Neural progenitor cell (in vitro differentiated cells): ENCODE data around the gene PSMB9. TPM values are rescaled to one million over a fixed set of nuclear protein-coding genes. Genes with fewer than 3 reads are reported as not detected.

Experiments used
- DNase-seq: peaks from one replicate; pipeline ENCODE4 v3.0.0-alpha.2; 2016; ENCODE audit warnings: low spot score
- H2AFZ ChIP-seq: fragments of 200-600 bp; sonication (generic); replicated peaks from 2 replicates; pipeline ENCODE4 v1.6.1; 2016; ENCODE audit warnings: antibody characterized with exemption
- H3F3A ChIP-seq: fragments of 200-600 bp; sonication (generic); 2 replicates; pipeline ENCODE4 v1.6.1; 2016; ENCODE audit warnings: antibody characterized with exemption, low read depth
- H3K27ac ChIP-seq: fragments of 200-600 bp; sonication (generic); 2 replicates; pipeline ENCODE4 v1.5.1; 2016; ENCODE audit warnings: mild to moderate bottlenecking
- H3K27me3 ChIP-seq: fragments of 200-600 bp; sonication (generic); 2 replicates; pipeline ENCODE4 v1.6.1; 2016; ENCODE audit warnings: mild to moderate bottlenecking, moderate library complexity
- H3K36me3 ChIP-seq: fragments of 200-600 bp; sonication (generic); 2 replicates; pipeline ENCODE4 v1.5.1; 2016
- H3K4me1 ChIP-seq: fragments of 200-600 bp; sonication (generic); 2 replicates; pipeline ENCODE4 v1.6.1; 2016; ENCODE audit warnings: mixed run types
- H3K4me2 ChIP-seq: fragments of 200-600 bp; sonication (generic); 2 replicates; pipeline ENCODE4 v1.6.1; 2016
- H3K4me3 ChIP-seq: fragments of 200-600 bp; sonication (generic); 2 replicates; pipeline ENCODE4 v1.5.1; 2016
- H3K79me2 ChIP-seq: fragments of 200-600 bp; sonication (generic); 2 replicates; pipeline ENCODE4 v1.6.1; 2016; ENCODE audit warnings: low read depth
- H3K9ac ChIP-seq: fragments of 200-600 bp; sonication (generic); 2 replicates; pipeline ENCODE4 v1.6.1; 2016
- H3K9me3 ChIP-seq: fragments of 200-600 bp; sonication (generic); 2 replicates; pipeline ENCODE4 v1.5.1; 2016; ENCODE audit warnings: low read depth
- H4K20me1 ChIP-seq: fragments of 200-600 bp; sonication (generic); 2 replicates; pipeline ENCODE4 v1.6.1; 2016; ENCODE audit warnings: low read depth
- H3K27ac Mint-ChIP-seq: 3 replicates; pipeline ENCODE4 v1.8.0; 2021; ENCODE audit warnings: mixed read lengths
- H3K27me3 Mint-ChIP-seq: 2 replicates; pipeline ENCODE4 v1.8.0; 2022; ENCODE audit warnings: low read depth, mild to moderate bottlenecking, inconsistent platforms, moderate library complexity, mixed read lengths; ENCODE audit not compliant: insufficient read depth
- H3K36me3 Mint-ChIP-seq: 3 replicates; pipeline ENCODE4 v1.8.0; 2021; ENCODE audit warnings: mixed read lengths
- H3K4me1 Mint-ChIP-seq: 3 replicates; pipeline ENCODE4 v1.8.0; 2021; ENCODE audit warnings: mixed read lengths
- H3K4me3 Mint-ChIP-seq: 3 replicates; pipeline ENCODE4 v1.8.0; 2021; ENCODE audit warnings: mild to moderate bottlenecking, moderate library complexity, mixed read lengths
- H3K9me3 Mint-ChIP-seq: 3 replicates; pipeline ENCODE4 v1.8.0; 2020; ENCODE audit warnings: mixed read lengths
- CTCF ChIP-seq: fragments of 200-600 bp; sonication (generic); IDR thresholded peaks from 2 replicates; pipeline ENCODE4 v1.5.1; 2017; ENCODE audit warnings: antibody characterized with exemption, mild to moderate bottlenecking
- EZH2 ChIP-seq: fragments of 200-600 bp; sonication (generic); IDR thresholded peaks from 2 replicates; pipeline ENCODE4 v1.6.1; 2017; ENCODE audit warnings: antibody characterized with exemption, mild to moderate bottlenecking, moderate library complexity
- EZH2phosphoT487 ChIP-seq: fragments of 200-600 bp; sonication (generic); IDR thresholded peaks from 2 replicates; pipeline ENCODE4 v1.6.1; 2017; ENCODE audit warnings: antibody characterized with exemption
- total RNA-seq: library from RNA; depleted of rRNA; stranded (reverse); fragments of >200 nt; gene quantifications from 2 replicates; pipeline ENCODE4 v1.2.3, GENCODE V29; 2015; ENCODE audit warnings: low replicate concordance

The PSMB9 gene
- total RNA-seq, 1 donor from 2014 or later: not detected

DNA sequence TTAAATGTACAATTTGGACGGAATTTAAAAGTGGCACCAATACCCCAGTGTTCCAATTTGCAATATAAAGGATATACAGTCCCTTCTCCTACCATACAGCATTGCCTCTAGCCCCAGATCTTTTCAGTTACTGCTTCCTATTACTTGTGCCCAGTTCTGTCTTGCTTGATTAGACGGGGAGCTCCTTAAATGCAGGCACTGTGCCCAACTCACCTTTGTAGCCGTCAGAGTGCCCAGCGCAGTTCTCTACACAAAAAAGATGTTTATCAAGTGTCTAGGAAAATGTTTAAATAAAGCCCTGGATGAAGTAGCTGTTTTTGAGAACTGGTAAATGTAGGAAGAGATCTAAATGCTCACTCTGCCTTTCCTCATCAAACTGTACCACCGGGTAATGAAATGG, 23.1 kb upstream of the PSMB9 start:
- H3K36me3 Mint-ChIP-seq: no peaks in the 10 kb centered on the region
- H3K9ac ChIP-seq: no peak overlapping the region
- H3K4me1 Mint-ChIP-seq: no peaks in the 10 kb centered on the region

DNA sequence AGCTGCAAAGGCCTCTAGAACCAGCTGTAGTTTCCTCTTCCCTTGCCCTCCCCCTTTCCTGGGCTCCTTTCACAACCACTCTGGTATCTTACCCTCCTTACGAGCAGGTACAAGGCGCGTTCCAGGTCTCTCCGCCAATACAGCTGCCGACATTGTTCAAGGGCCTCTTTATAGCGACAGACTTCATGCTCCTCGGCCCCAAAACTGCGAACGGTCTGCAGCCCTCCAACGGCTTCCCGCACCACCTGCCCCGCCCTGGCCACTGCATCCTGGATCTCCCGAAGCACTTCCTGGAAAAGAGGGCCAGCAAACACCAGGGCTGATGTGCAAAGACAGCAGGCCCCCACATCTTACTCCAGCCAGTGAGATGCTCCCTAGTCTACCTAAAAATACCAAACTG, 21.5 kb upstream of the PSMB9 start:
- Histone ChIP-seq H3K4me3 (no peak overlapping the region), H3K27me3 (no peaks in the 10 kb centered on the region), H2AFZ (no peak overlapping the region), H3K79me2 (no peaks in the 10 kb centered on the region), H3F3A (no peaks in the 10 kb centered on the region), H3K36me3 (no peaks in the 10 kb centered on the region), H4K20me1 (no peaks in the 10 kb centered on the region), H3K4me2 (no peak overlapping the region), H3K27ac (no peak overlapping the region), H3K9me3 (no peaks in the 10 kb centered on the region), H3K9ac (no peak overlapping the region), H3K4me1 (no peaks in the 10 kb centered on the region)
- DNase-seq: no peak
- Mint-ChIP-seq H3K27me3 (peaks cover 2% of the 10 kb centered on the region), H3K9me3 (no peaks in the 10 kb centered on the region), H3K4me1 (peaks cover 5% of the 10 kb centered on the region), H3K36me3 (no peaks in the 10 kb centered on the region), H3K4me3 (no peak overlapping the region), H3K27ac (no peak overlapping the region)
- no peak for TF ChIP-seq CTCF
- no peak for TF ChIP-seq EZH2phosphoT487
- TF ChIP-seq EZH2: no peak

More for the DNA sequence above, 23.1 kb upstream of the PSMB9 start:
- H3K4me3 ChIP-seq: no peak overlapping the region
- H3K79me2 ChIP-seq: no peaks in the 10 kb centered on the region
- no peak overlapping the region for H3K27ac ChIP-seq
- H3K27me3 ChIP-seq: no peaks in the 10 kb centered on the region
- no peaks in the 10 kb centered on the region for H3K4me1 ChIP-seq
- no peaks in the 10 kb centered on the region for H3F3A ChIP-seq
- Mint-ChIP-seq H3K27me3 (peaks cover 2% of the 10 kb centered on the region), H3K9me3 (no peaks in the 10 kb centered on the region), H3K4me3 (no peak overlapping the region), H3K27ac (no peak overlapping the region)
- no peaks in the 10 kb centered on the region for H3K9me3 ChIP-seq
- no peak overlapping the region for H3K4me2 ChIP-seq
- H3K36me3 ChIP-seq: no peaks in the 10 kb centered on the region
- H4K20me1 ChIP-seq: no peaks in the 10 kb centered on the region
- H2AFZ ChIP-seq: no peak overlapping the region
- TF ChIP-seq EZH2phosphoT487: no peak
- TF ChIP-seq CTCF: no peak
- no peak for TF ChIP-seq EZH2
- no peak for DNase-seq

DNA sequence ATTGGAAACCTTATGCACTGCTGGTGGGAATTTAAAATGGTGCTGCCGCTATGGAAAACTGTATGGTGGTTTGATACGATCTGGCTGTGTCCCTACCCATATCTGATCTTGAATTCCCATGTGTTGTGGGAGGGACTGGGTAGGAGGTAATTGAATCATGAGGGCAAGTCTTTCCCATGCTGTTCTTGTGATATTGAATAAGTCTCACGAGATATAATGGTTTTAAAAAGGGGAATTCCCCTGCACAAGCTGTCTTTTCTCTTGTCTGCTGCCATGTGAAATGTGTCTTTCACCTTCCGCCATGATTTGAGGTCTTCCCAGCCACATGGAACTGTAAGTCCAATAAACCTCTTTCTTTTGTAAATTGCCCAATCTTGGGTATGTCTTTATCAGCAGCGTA, 20.3 kb upstream of the PSMB9 start:
- no peak overlapping the region for H3K27ac ChIP-seq
- no peaks in the 10 kb centered on the region for H3K36me3 Mint-ChIP-seq
- no peak overlapping the region for H3K9ac ChIP-seq
- no peak overlapping the region for H3K4me2 ChIP-seq
- H3K4me3 ChIP-seq: no peak overlapping the region
- no peaks in the 10 kb centered on the region for H3K27me3 ChIP-seq
- H3K27me3 Mint-ChIP-seq: peaks cover 2% of the 10 kb centered on the region
- H3K4me1 ChIP-seq: peaks cover 5% of the 10 kb centered on the region
- peaks cover 5% of the 10 kb centered on the region for H3F3A ChIP-seq
- TF ChIP-seq EZH2 (no peak), CTCF (no peak), EZH2phosphoT487 (no peak)
- no peak for DNase-seq
- H3K79me2 ChIP-seq: no peaks in the 10 kb centered on the region
- no peaks in the 10 kb centered on the region for H4K20me1 ChIP-seq
- no peaks in the 10 kb centered on the region for H3K36me3 ChIP-seq
- peaks cover 6% of the 10 kb centered on the region for H3K4me1 Mint-ChIP-seq
- H3K27ac Mint-ChIP-seq: no peak overlapping the region
- H3K9me3 Mint-ChIP-seq: no peaks in the 10 kb centered on the region
- no peaks in the 10 kb centered on the region for H3K9me3 ChIP-seq
- H2AFZ ChIP-seq: no peak overlapping the region
- no peak overlapping the region for H3K4me3 Mint-ChIP-seq
